Activated CD8-positive, alpha-beta memory T cell treated with anti-CD3 and anti-CD28 coated beads, Interleukin-2, amount 50 U/mL, for 1 hour (primary cell): ENCODE data around the gene PPP2R3B.
"Not testable (repeated sequence)": the region's sequence is repeated elsewhere in the genome, so short reads cannot be mapped to it uniquely, and the experiment has no call there.

ENCODE experiments used
- DNase-seq: peaks from one replicate; pipeline ENCODE4 v3.0.0-alpha.2; 2020; ENCODE audit errors: extremely low read depth

PPP2R3B gene

DNA sequence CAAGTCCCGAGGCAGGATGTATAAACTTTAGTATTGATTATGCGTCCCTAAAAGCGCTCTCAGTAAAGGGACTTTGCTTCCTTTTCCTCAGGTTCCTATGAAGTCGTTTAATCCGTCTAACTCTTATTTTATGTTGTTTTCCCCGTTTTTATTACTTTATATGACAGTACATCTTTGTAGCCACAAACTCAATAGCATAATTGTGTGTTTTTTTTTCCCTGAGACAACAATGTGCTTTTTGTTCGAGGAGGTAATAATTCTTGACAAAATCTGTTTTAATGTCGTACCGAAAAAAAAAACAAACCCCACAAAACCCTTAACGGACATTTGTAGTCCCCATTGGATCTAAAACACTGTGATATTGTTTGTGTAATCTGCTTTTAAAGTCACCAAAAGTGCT is 17.9 kb upstream of the PPP2R3B start:
- no peak for DNase-seq

DNA sequence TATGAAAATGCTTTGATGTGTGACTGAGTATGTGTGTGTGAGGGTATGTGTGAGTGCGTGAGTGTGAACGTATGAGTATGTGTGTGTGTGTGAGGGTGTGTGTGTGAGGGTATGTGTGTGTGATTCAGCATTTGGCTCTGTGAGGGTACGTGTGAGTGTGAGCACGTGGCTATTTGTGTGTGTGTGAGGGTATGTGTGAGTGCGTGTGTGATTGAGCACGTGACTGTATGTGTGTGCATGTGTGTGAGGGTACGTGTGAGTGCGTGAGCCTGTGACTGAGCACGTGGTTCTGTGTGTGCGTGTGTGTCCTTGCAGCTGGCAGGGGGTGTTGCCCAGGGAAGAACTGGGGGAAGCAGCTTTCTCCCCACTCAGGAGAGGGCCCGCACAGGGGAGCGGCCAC is 16.1 kb upstream of the PPP2R3B start:
- DNase-seq, result no peak

DNA sequence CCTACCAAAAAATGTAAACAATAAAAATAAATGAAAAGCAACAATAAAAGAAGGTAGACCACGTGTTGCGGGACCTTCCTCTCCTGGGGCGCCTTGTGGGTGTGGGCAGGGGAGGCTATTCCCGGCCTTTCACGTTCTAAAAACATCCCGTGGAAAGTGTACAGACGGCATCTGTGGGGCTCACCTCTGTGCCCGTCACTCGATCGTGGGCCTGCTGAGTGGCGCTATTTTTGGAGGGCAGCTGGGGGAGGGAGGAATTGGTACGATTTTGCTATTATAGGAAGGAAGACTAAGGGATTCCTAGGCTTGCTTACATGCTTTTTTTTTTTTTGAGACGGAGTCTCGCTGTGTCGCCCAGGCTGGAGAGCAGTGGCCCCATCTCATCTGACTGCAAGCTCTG is 13.6 kb upstream of the PPP2R3B start:
- no peak for DNase-seq

DNA sequence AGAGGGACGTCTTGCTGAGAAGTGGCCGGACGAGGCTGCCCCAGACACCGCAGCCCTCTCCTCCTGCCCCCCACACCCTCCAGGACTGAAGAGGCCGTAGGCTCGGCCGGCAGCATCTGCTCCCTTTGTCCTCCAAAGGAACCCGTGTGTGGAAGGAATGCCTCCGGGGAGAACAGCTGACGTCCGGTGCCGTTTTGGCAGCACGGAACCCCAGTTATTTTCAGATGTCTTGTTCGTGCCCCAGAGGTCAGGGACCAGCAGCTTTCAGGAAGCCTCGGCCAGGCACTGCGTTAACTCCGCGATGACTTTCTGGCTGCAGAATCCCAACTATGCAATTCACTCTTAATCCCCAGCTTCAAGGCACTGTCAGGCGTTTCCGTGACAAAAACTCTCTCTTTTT is 10.9 kb upstream of the PPP2R3B start:
- no peak for DNase-seq

DNA sequence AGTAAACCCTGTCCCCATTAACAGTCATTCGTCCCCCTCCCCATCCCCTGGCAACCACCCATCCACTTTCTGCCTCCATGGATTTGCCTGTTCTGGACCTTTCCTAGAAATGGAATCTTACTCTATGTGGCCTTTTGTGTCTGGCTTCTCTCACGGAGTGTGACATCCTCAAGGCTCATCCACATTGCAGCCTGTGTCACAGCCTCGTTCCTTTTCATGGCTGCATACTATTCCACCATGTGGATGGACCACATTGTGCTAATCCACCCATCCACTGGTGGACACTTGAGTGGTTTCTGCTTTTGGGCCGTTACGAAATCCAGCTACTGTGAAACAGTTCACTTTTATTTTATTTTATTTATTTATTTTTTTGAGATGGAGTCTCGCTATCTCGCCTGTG is 8.1 kb upstream of the PPP2R3B start:
- DNase-seq, result no peak

DNA sequence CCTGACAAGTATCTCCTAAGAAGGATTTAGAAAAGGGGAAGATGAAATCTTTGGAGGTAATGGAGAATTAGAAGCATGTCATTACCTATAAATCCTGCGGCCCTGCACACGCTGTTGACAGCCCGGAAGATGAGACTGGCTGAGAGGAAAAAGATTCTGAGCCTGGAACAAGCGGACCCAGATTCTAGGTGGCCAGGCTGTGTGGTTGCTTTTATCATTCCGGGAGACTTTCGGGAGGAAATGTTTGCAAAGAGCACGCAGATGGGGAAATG is 5.8 kb upstream of the PPP2R3B start:
- DNase-seq, result no peak

DNA sequence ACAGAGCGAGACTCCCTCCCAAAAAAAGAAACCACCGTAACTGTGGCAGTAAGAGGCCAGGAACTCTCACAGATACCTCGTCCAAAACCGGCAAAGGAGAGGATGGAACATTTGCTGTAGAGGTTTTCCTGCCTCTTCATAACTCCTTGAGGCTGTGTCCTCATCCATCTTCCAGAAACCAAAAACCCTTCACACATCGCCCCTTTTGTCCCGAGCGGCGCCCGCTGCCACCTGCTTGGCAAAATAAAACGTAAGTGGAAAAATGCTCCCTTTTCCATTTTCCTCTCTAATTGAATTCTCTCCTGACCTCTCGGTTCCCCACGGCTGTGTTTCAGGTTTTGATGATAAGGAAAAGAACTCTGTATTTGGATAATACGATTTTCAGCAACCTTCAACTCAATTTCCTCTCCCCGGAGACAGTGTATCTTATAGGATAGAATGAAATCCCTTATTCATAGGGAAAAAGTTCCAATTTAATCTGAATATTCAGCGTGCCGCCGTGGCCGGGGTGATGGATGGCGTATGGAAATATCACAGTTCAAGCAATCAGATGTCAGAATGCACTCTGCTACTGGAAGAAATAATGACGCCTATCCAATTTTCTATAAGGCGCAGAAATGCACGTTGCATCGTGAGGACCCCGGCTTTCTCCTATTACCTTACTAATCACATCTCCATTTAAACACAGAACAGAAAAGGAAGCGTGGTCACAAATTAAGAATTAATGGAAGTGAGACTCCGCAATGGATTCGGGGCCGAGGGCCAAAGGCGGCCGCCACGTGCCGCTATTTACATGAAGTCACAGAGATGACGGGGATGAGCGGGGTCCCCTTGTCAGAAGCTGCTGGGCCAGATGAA is 5.2 kb upstream of the PPP2R3B start:
- DNase-seq, result no peak

DNA sequence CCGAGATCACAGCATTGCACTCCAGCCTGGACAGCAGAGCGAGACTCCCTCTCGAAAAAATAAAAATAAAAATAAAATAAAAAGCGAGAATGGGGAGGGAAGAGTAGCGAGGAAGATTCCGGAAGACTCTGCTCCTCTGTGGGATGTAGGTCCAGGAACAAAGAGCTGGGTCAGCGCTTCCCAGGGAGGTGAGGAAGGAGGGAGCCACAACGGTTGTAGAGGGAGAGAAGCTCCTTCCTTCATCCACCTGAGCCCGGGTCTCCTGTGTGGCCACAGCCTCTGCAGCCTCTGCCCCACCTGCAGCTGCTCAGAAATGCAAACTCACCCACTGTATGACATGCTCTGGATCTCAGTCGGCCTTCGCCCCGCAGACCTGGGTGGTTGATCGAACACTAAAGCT is 3.8 kb upstream of the PPP2R3B start:
- no peak for DNase-seq

DNA sequence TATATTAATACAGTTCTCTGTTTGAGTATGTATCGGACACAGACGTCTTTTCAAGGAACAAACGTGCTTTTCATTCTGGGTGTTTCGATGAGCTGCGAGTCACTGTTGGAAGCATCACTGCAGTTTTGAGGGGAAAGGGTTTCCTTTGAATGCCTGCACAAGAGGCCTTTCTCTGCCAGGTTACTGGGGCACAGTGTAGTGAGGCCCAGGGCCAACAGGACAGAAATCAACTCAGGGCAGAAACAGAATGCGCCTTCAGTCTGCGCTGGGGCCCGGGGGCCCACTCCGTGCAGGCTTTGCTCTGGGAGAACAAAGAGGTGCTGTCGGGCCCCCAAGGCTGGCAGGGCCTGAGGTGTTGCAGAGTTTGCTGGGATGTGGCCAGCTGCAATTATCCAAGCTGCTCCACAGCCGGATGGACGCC is 2.3 kb upstream of the PPP2R3B start:
- no peak for DNase-seq

DNA sequence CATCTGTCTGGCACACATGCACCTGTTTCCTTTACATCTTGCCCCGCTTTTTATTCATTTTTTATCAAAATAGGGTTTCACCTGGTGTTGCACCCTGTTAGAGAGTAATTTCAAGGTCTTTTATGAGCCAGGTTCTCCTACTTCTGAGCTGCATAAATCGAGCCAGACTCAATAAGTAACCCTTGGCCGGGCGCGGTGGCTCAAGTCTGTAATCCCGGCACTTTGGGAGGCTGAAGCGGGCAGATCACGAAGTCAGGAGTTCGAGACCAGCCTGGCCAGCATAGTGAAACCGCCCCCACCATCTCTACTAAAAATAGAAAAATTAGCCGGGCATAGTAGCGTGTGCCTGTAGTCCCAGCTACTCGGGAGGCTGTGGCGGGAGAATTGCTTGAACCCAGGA is 1.0 kb upstream of the PPP2R3B start:
- DNase-seq, result no peak

DNA sequence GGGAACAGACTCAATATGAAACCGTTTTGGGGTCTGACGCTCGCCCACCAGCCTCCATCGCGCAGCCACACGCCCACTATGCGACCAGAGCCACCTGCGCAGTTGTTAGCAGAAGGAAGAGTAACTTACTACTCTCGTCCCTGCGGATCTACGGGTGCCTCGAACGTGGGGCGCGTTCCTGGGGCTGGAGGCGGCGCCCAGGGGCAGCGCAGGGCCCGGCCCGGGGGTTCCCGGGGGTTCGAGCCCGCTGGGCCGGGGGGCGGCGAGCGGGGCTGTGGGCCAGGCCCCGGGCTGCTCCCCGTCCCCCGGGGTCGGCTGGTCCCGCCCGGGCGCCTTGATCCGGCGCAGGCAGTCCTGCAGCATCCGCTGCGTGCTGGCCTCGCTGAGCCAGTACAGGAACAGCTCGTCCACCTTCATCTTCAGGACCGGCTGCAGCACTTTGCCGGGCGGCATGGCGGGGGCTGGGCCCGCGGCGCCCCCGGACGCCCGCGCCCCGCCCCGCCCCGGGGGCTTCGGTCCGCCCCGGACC is 404 bp downstream of the PPP2R3B start:
- DNase-seq, result no peak

DNA sequence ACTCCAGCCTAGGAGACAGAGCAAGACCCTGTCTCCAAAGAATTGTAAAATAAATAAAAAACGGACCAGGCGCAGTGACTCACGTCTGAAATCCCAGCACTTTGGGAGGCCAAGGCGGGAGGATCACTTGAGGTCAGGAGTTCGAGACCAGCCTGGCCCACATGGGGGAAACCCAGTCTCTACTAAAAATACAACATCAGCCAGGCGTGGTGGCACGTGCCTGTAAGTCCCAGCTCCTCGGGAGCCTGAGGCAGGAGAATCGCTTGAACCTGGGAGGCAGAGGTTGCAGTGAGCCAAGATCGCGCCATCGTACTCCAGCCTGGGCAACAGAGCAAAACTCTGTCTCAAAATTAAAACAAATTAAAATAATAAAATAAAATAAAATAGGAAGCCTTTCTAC is 971 bp downstream of the PPP2R3B start:
- DNase-seq, result not testable (repeated sequence)

DNA sequence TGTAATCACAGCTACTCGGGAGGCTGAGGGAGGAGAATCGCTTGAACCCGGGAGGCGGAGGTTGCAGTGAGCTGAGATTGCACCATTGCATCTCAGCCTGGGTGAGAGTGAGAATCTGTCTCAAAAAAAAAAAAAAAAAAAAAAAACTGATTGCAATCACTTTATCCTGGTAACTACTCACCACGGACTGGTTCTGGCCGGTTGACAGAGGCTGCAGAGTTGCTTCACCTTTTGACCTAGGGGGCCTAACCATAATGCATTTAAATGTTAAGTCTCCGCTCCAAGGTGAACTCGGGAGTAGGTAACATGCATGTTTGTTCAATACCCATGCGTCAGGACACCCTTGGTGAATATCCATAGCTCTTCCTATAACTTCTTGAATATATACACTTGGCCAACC is 1.8 kb downstream of the PPP2R3B start:
- DNase-seq, result no peak

DNA sequence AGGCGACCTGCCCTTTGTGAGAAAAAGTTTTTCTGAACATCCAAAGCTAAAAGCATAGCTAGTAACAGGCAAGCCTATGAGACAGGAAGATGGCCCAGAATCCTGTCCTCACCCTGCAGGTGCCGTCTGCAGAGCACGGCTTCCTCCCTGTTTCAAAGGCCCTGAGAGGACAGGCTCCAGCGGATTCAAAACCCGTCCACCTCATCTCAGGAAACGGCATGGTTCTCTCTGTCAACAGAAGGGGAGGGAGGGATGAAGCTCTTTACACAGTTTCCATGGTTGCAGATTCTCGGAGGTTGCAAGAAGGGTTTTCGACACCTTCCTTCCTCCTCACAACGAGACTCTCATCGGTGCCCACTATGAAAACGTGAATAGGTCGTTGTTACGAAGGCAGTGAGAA is 8.3 kb downstream of the PPP2R3B start:
- DNase-seq, result no peak

DNA sequence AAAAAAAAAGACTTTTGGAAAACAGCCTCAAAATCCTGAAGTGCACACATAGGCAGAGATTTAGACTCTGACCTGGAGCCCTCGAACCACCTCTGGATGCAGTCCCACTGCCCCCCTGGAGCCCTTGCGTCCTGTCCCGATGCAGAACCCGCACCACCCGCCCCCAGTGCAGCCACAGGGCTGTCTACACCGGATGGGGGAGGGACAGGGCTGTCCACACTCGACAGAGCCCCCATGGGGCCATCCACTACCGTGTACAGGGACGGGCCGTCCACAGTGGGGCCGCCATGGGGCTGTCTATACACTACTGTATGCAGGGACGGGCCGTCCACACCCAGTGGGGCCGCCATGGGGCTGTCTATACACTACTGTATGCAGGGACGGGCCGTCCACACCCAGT is 10.5 kb downstream of the PPP2R3B start:
- DNase-seq, result not testable (repeated sequence)

DNA sequence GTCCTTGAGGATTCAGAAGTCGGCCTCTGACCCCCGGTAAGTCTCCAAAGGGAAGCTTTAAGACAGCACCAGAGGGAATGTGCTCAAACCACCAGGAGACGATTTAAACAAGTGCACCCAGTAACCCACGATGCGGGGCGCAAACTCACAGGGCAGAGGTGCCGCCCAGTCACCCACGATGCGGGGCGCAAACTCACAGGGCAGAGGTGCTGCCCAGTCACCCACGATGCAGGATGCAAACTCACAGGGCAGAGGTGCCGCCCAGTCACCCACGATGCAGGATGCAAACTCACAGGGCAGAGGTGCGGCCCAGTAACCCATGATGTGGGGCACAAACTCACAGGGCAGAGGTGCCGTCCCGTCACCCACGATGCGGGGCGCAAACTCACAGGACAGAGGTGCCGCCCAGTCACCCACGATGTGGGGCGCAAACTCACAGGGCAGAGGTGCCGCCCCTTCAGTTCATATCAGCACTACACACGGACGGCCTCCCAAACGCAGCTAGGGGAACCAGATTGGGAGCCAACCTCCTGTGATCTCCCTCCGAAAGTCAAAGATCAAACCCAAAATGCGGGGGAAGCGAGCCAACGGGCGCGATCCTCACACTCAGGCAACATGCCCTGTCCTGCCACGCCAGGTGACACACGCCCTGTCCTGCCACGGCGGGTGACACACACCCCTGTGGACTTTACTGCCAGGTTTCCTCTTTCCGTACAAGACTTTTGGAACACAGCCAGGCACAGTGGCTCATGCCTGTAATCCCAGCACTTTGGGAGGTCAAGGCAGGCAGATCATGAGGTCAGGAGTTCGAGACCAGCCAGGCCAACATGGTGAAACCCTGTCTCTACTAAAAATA is 11.3 kb downstream of the PPP2R3B start:
- DNase-seq, result no peak

DNA sequence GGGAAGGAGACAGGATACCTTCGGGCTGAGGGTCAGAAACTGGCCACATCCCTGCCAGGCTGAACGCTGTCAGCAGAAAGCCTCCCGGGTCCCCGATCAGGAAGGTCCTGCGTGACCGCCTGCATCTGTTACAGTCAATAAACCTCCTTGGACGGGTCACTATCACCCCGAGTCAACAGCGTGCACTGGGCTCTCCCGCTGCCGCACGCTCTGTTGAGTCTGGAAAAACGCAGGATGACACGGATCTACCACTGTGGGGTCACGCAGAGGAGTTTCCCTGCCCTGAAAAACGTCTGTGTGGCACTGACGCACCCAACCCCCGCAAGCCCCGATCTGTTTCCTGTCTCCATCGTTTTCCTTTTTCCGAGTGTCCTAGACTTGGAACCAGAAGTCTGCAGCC is 12.1 kb downstream of the PPP2R3B start:
- no peak for DNase-seq

DNA sequence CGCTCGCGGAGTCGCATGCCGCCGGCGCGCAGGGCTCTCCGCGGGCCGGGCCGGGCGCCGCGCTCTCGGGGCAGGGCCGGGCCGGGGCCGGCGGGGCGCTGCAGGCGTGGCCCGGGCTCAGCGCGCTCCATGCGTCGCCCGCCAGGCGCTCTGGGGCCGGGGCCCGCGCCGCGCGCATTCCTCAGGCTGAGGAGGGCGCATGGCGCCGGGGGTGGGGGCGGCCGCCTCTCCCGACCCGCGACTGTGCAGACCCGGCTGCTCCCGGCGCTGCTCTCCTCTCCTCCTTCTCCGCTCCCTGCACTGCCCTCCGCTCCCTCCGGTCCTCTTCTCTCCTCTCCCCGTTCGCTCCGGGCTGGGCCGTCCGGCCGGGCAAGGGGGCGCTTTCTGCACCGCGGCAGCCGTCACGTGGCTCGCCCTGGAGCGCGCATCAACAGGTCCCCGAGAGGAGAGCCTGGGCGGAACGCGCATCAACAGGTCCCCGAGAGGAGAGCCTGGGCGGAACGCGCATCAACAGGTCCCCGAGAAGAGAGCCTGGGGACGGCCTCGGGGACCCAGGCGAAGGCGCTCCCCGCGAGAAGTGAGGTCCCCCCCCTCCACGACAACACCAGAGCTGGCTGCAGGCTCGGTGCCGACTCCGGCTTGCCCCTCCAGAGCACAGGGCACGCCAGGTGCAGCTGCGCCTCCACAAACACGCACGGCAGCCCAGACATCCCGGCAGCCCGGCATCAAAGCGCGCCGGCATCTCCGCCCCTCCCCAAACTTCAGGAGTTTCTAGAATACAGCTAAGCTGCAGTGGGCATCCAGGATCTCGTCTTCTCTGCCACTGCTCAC is 12.9 kb downstream of the PPP2R3B start:
- no peak for DNase-seq

DNA sequence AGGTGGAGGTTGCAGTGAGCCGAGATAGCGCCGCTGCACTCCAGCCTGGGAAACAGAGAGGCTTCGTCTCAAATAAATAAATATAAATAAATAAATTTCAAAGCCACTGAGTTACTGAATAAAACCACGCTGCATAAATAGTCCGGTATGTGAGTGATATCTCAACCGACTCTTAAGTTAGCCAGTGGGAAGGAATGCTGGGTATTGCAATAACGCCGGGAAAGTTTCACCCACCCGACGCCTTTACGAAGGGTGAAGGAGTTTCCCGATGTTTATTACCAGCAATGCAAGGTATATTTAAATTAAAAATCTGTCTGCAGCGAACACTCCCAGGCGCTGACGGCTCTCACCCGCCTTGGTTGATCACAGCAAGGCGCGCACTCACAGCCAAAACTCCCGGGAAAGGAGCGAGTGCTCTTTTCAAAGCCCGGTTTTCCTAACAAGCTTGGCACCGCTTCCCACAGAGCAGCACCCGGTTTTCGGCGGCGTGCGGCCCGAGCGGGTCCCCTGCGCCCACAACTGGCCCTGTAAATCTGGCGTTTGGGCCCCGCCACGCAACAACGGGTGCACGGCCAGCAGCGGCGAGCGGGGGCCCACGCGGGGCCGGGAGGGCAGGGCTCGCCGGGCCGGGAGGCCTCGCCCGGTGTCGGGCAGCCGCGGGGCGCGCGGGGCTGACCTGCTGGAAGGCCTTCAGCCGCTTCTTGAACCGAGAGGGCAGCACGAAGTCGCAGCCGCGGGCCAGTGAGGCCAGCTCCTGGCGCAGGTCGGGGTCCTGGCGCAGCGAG is 13.7 kb downstream of the PPP2R3B start:
- DNase-seq, result no peak

DNA sequence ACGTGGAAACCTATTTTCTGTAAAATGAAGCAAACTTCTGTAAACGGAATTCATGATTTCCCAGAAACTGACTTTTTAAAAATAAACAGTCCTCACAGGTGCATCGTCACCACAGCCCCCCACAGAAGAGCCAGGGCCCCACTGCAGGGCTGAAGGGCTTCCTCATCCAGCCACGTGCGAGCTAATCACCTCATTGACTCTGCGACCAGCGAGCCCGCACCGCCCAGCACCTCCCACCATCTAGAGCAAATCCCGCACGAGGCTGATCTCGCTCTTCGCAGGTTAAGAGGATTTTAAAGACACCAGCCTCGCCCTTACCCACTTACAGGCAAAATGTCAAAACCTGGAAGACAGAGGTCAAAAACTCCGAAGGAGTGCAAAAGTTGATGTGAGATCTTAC is 14.8 kb downstream of the PPP2R3B start:
- DNase-seq, result no peak

DNA sequence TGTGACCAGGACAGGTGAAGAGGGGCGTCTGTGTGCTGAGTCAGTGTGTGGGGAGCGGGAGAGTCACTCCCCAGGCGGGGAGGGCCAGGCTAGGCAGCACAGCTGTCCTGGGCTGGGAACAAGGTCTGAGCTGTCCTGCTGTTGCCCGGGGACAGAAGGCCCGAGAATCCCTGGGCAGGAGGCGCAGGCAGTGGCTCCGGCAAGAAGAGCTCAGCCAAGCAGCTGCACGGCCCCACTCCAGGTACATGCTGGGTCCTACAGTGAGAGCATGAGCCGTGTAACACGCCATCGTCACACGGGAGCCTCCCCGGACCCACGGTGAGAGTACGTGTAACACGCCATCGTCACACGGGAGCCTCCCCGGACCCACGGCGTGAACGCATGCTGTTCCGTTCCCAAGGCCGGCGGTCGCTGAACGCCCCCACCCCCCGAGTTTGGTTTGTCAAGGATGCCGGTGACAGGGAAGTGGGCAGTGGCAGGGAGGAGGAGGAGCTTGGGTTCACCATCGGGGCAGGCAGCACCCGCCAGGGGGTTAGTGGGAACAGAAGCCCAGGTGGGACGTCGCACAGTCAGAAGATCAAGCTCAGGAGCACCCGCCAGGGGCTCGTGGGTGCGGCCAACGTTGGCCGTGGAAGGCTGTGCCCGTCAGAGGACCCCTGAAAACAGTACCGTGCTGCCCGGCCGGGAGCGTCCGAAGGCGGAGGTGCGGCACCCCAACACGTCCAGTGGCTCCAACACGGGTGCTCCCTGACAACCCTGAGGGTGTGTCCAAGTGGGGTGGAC is 15.6 kb downstream of the PPP2R3B start:
- no peak for DNase-seq
